DOHH2 (cell line): ENCODE data around the gene MMP13.
"Not testable (repeated sequence)": the region's sequence is repeated elsewhere in the genome, so short reads cannot be mapped to it uniquely, and the experiment has no call there.

Source experiments
- H3F3A ChIP-seq: fragments of 200-600 bp; sonication (generic), shearing (Covaris generic); 2 replicates; pipeline ENCODE4 v1.6.0; 2016; ENCODE audit warnings: antibody characterized with exemption, mild to moderate bottlenecking; ENCODE audit not compliant: control insufficient read depth, insufficient read depth
- H3K27ac ChIP-seq: fragments of 200-600 bp; sonication (generic); 2 replicates; pipeline ENCODE4 v1.5.1; 2014; ENCODE audit warnings: low read depth, mild to moderate bottlenecking, low read length, moderate library complexity
- H3K27me3 ChIP-seq: fragments of 200-600 bp; sonication (generic); 2 replicates; pipeline ENCODE4 v1.6.1; 2014; ENCODE audit warnings: mild to moderate bottlenecking, low read length, mixed read lengths; ENCODE audit not compliant: control insufficient read depth
- H3K36me3 ChIP-seq: fragments of 200-600 bp; sonication (generic); 2 replicates; pipeline ENCODE4 v1.6.1; 2014; ENCODE audit warnings: mild to moderate bottlenecking, low read length, moderate library complexity, mixed read lengths; ENCODE audit not compliant: control insufficient read depth
- H3K4me1 ChIP-seq: fragments of 200-600 bp; sonication (generic); 2 replicates; pipeline ENCODE4 v1.6.1; 2014; ENCODE audit warnings: mild to moderate bottlenecking, low read length, mixed read lengths; ENCODE audit not compliant: control insufficient read depth
- H3K4me2 ChIP-seq: fragments of 200-600 bp; sonication (generic); 2 replicates; pipeline ENCODE4 v1.6.0; 2014; ENCODE audit warnings: mild to moderate bottlenecking, low read length, moderate library complexity
- H3K4me3 ChIP-seq: fragments of 200-600 bp; sonication (generic); 2 replicates; pipeline ENCODE4 v1.5.1; 2014; ENCODE audit warnings: mild to moderate bottlenecking, low read length, mixed read lengths
- H3K79me2 ChIP-seq: fragments of 200-600 bp; sonication (generic); 2 replicates; pipeline ENCODE4 v1.6.1; 2014; ENCODE audit warnings: mild to moderate bottlenecking, low read length, mixed read lengths; ENCODE audit not compliant: control insufficient read depth
- H3K9me2 ChIP-seq: fragments of 200-600 bp; sonication (generic); replicated peaks from 2 replicates; pipeline ENCODE4 v1.6.1; 2014; ENCODE audit warnings: mild to moderate bottlenecking, low read length, mixed read lengths; ENCODE audit not compliant: control insufficient read depth
- H3K9me3 ChIP-seq: fragments of 200-600 bp; sonication (generic); 2 replicates; pipeline ENCODE4 v1.6.1; 2014; ENCODE audit warnings: antibody characterized with exemption, low read length, mixed read lengths; ENCODE audit not compliant: control insufficient read depth, insufficient read depth
- H4K20me1 ChIP-seq: fragments of 200-600 bp; sonication (generic); 2 replicates; pipeline ENCODE4 v1.6.0; 2014; ENCODE audit warnings: low read depth, mild to moderate bottlenecking, antibody characterized with exemption, low read length, moderate library complexity; ENCODE audit not compliant: control insufficient read depth, insufficient read depth
- EZH2phosphoT487 ChIP-seq: fragments of 200-600 bp; sonication (generic); IDR thresholded peaks from 2 replicates; pipeline ENCODE4 v1.6.1; 2017; ENCODE audit warnings: borderline replicate concordance, mild to moderate bottlenecking, antibody characterized with exemption, low read length, moderate library complexity, mixed read lengths
- TF ChIP-seq, protein P1 (sequence below): fragments of 200-600 bp; sonication (generic); IDR thresholded peaks from one replicate; pipeline ENCODE4 v1.5.1; 2014; ENCODE audit warnings: antibody characterized with exemption, mild to moderate bottlenecking, low read depth, low read length; ENCODE audit not compliant: poor library complexity, severe bottlenecking

The MMP13 gene

DNA sequence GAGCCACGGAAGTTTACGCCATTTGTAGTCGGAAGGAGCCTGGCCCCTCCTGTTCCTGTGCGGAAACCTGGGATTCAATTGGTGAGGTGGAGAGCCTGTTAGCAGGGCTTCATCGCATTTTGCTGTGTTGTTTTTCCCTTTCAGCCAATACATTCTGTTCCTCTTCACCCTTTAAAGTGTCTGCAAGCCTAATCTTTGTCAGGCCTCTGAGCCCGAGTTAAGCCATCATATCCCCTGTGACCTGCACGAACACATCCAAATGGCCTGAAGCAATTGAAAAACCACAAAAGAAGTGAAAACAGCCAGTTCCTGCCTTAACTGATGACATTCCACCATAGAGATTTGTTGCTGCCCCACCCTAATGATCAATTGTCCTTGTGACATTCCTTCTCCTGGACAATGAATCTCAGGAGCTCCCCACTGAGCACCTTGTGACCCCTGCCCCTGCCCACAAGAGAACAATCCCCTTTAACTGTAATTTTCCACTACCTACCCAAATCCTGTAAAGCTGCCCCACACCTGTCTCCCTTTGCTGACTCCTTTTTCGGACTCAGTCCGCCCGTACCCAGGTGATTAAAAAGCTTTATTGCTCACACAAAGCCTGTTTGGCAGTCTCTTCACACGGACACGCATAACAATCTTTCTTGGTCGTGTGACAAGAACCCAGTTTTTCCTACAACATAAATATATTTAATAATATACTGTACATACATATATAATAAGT, 43.6 kb downstream of the MMP13 start:
- H3K27ac ChIP-seq: no peak overlapping the region
- H3K27me3 ChIP-seq: no peaks in the 10 kb centered on the region
- H3K9me3 ChIP-seq: no peaks in the 10 kb centered on the region
- H4K20me1 ChIP-seq: no peaks in the 10 kb centered on the region
- H3F3A ChIP-seq: no peaks in the 10 kb centered on the region
- no peaks in the 10 kb centered on the region for H3K9me2 ChIP-seq
- H3K4me2 ChIP-seq: no peak overlapping the region
- H3K79me2 ChIP-seq: no peaks in the 10 kb centered on the region
- TF ChIP-seq, protein P1, sequence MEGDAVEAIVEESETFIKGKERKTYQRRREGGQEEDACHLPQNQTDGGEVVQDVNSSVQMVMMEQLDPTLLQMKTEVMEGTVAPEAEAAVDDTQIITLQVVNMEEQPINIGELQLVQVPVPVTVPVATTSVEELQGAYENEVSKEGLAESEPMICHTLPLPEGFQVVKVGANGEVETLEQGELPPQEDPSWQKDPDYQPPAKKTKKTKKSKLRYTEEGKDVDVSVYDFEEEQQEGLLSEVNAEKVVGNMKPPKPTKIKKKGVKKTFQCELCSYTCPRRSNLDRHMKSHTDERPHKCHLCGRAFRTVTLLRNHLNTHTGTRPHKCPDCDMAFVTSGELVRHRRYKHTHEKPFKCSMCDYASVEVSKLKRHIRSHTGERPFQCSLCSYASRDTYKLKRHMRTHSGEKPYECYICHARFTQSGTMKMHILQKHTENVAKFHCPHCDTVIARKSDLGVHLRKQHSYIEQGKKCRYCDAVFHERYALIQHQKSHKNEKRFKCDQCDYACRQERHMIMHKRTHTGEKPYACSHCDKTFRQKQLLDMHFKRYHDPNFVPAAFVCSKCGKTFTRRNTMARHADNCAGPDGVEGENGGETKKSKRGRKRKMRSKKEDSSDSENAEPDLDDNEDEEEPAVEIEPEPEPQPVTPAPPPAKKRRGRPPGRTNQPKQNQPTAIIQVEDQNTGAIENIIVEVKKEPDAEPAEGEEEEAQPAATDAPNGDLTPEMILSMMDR: no peak
- no peak for TF ChIP-seq EZH2phosphoT487
- H3K36me3 ChIP-seq: no peaks in the 10 kb centered on the region
- H3K4me1 ChIP-seq: no peaks in the 10 kb centered on the region
- H3K4me3 ChIP-seq: no peak overlapping the region

DNA sequence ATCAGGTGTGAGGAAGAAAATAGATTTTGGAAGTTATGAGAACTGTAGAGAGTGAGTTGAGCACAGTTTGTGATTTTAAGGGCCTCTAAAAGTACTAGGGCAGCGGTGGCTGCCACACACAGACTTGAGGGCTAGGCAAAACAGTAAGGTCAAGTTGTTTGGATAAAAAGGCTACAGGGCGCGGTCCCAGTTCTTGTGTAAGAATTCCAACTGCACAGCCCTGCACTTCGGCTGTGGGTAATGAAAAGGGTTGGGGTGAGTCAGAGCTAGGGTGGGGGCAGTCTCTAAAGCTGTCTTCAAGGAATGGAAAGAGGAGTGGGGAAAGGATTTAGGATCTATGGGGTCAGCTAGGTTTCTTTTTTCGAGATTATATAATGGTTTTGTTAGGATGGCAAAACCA, 49.7 kb downstream of the MMP13 start:
- H3K4me3 ChIP-seq, H3K27me3 ChIP-seq, H3K4me1 ChIP-seq, H3F3A ChIP-seq, H4K20me1 ChIP-seq, H3K36me3 ChIP-seq, H3K9me3 ChIP-seq, H3K9me2 ChIP-seq, H3K79me2 ChIP-seq, H3K4me2 ChIP-seq, H3K27ac ChIP-seq: not testable (repeated sequence)

DNA sequence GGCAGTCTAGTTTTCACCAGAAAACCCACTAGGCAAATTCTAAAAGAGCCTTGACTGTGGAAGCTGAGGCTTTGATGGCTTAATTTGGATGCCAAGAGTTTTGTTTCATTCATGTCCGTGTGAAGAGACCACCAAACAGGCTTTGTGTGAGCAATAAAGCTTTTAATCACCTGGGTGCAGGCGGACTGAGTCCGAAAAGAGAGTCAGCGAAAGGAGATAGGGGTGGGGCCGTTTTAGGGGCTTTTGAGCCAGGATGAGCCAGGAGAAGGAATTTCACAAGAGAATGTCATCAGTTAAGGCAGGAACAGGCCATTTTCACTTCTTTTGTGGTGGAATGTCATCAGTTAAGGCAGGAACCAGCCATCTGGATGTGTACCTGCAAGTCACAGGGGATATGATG, 51.6 kb downstream of the MMP13 start:
- not testable (repeated sequence) for H3K79me2 ChIP-seq, H3K27ac ChIP-seq, H3K27me3 ChIP-seq, H3K4me2 ChIP-seq, H3K9me3 ChIP-seq, H3K4me1 ChIP-seq, H3K36me3 ChIP-seq, H3K4me3 ChIP-seq, H3K9me2 ChIP-seq, H3F3A ChIP-seq, H4K20me1 ChIP-seq

DNA sequence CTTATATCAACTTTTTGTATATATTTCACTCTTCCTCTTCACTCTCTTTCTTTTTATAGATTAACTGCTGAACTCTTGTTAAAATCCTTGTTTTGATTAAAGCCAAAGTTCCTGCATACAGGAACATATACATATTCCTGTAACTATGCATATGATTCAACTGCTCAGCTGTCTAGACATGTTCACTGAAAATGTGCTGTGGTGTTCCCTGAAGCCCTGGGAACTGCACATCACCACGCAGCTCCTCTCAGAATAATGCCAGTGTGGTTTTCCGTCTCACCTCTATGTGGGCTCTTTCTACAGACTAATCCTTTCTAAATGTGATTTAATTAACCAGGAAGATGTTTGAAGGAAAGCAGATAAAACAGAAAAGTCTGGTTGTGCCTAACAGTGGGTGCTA, 55.2 kb downstream of the MMP13 start:
- no peak overlapping the region for H3K27ac ChIP-seq
- no peaks in the 10 kb centered on the region for H3K27me3 ChIP-seq
- H3K9me3 ChIP-seq: no peaks in the 10 kb centered on the region
- H3K4me2 ChIP-seq: no peak overlapping the region
- no peaks in the 10 kb centered on the region for H3F3A ChIP-seq
- H4K20me1 ChIP-seq: no peaks in the 10 kb centered on the region
- no peaks in the 10 kb centered on the region for H3K36me3 ChIP-seq
- no peaks in the 10 kb centered on the region for H3K9me2 ChIP-seq
- H3K79me2 ChIP-seq: no peaks in the 10 kb centered on the region
- no peaks in the 10 kb centered on the region for H3K4me1 ChIP-seq
- no peak overlapping the region for H3K4me3 ChIP-seq
- no peak for TF ChIP-seq EZH2phosphoT487
- TF ChIP-seq, protein P1: no peak
